Neural progenitor cell (in vitro differentiated cells): Measurements from ENCODE around the gene PKDREJ. TPM values are rescaled to one million over a fixed set of nuclear protein-coding genes. Genes with fewer than 3 reads are reported as not detected.

ENCODE experiments used
- DNase-seq: peaks from one replicate; pipeline ENCODE4 v3.0.0-alpha.2; 2016; ENCODE audit warnings: low spot score
- H2AFZ ChIP-seq: fragments of 200-600 bp; sonication (generic); replicated peaks from 2 replicates; pipeline ENCODE4 v1.6.1; 2016; ENCODE audit warnings: antibody characterized with exemption
- H3F3A ChIP-seq: fragments of 200-600 bp; sonication (generic); 2 replicates; pipeline ENCODE4 v1.6.1; 2016; ENCODE audit warnings: antibody characterized with exemption, low read depth
- H3K27ac ChIP-seq: fragments of 200-600 bp; sonication (generic); 2 replicates; pipeline ENCODE4 v1.5.1; 2016; ENCODE audit warnings: mild to moderate bottlenecking
- H3K27me3 ChIP-seq: fragments of 200-600 bp; sonication (generic); 2 replicates; pipeline ENCODE4 v1.6.1; 2016; ENCODE audit warnings: mild to moderate bottlenecking, moderate library complexity
- H3K36me3 ChIP-seq: fragments of 200-600 bp; sonication (generic); 2 replicates; pipeline ENCODE4 v1.5.1; 2016
- H3K4me1 ChIP-seq: fragments of 200-600 bp; sonication (generic); 2 replicates; pipeline ENCODE4 v1.6.1; 2016; ENCODE audit warnings: mixed run types
- H3K4me2 ChIP-seq: fragments of 200-600 bp; sonication (generic); 2 replicates; pipeline ENCODE4 v1.6.1; 2016
- H3K4me3 ChIP-seq: fragments of 200-600 bp; sonication (generic); 2 replicates; pipeline ENCODE4 v1.5.1; 2016
- H3K79me2 ChIP-seq: fragments of 200-600 bp; sonication (generic); 2 replicates; pipeline ENCODE4 v1.6.1; 2016; ENCODE audit warnings: low read depth
- H3K9ac ChIP-seq: fragments of 200-600 bp; sonication (generic); 2 replicates; pipeline ENCODE4 v1.6.1; 2016
- H3K9me3 ChIP-seq: fragments of 200-600 bp; sonication (generic); 2 replicates; pipeline ENCODE4 v1.5.1; 2016; ENCODE audit warnings: low read depth
- H4K20me1 ChIP-seq: fragments of 200-600 bp; sonication (generic); 2 replicates; pipeline ENCODE4 v1.6.1; 2016; ENCODE audit warnings: low read depth
- H3K27ac Mint-ChIP-seq: 3 replicates; pipeline ENCODE4 v1.8.0; 2021; ENCODE audit warnings: mixed read lengths
- H3K27me3 Mint-ChIP-seq: 2 replicates; pipeline ENCODE4 v1.8.0; 2022; ENCODE audit warnings: low read depth, mild to moderate bottlenecking, inconsistent platforms, moderate library complexity, mixed read lengths; ENCODE audit not compliant: insufficient read depth
- H3K36me3 Mint-ChIP-seq: 3 replicates; pipeline ENCODE4 v1.8.0; 2021; ENCODE audit warnings: mixed read lengths
- H3K4me1 Mint-ChIP-seq: 3 replicates; pipeline ENCODE4 v1.8.0; 2021; ENCODE audit warnings: mixed read lengths
- H3K4me3 Mint-ChIP-seq: 3 replicates; pipeline ENCODE4 v1.8.0; 2021; ENCODE audit warnings: mild to moderate bottlenecking, moderate library complexity, mixed read lengths
- H3K9me3 Mint-ChIP-seq: 3 replicates; pipeline ENCODE4 v1.8.0; 2020; ENCODE audit warnings: mixed read lengths
- CTCF ChIP-seq: fragments of 200-600 bp; sonication (generic); IDR thresholded peaks from 2 replicates; pipeline ENCODE4 v1.5.1; 2017; ENCODE audit warnings: antibody characterized with exemption, mild to moderate bottlenecking
- EZH2 ChIP-seq: fragments of 200-600 bp; sonication (generic); IDR thresholded peaks from 2 replicates; pipeline ENCODE4 v1.6.1; 2017; ENCODE audit warnings: antibody characterized with exemption, mild to moderate bottlenecking, moderate library complexity
- EZH2phosphoT487 ChIP-seq: fragments of 200-600 bp; sonication (generic); IDR thresholded peaks from 2 replicates; pipeline ENCODE4 v1.6.1; 2017; ENCODE audit warnings: antibody characterized with exemption
- total RNA-seq: library from RNA; depleted of rRNA; stranded (reverse); fragments of >200 nt; gene quantifications from 2 replicates; pipeline ENCODE4 v1.2.3, GENCODE V29; 2015; ENCODE audit warnings: low replicate concordance

The PKDREJ gene
- total RNA-seq, 1 donor from 2014 or later, result not detected

- TF ChIP-seq CTCF, result no peak
- TF ChIP-seq EZH2, result no peak
- no peak for TF ChIP-seq EZH2phosphoT487
- Histone ChIP-seq H3K9me3 (no peaks in the 10 kb centered on the region), H3K4me1 (peaks cover 5% of the 10 kb centered on the region), H4K20me1 (no peaks in the 10 kb centered on the region), H3K27ac (no peak overlapping the region), H3F3A (peaks cover 9% of the 10 kb centered on the region), H3K27me3 (no peaks in the 10 kb centered on the region), H3K4me2 (no peak overlapping the region), H2AFZ (no peak overlapping the region), H3K4me3 (no peak overlapping the region), H3K79me2 (peaks cover 2% of the 10 kb centered on the region), H3K36me3 (no peaks in the 10 kb centered on the region), H3K9ac (no peak overlapping the region)
- Mint-ChIP-seq H3K4me1 (peaks cover 21% of the 10 kb centered on the region), H3K27me3 (peaks cover 9% of the 10 kb centered on the region), H3K9me3 (no peaks in the 10 kb centered on the region), H3K36me3 (peaks cover 5% of the 10 kb centered on the region), H3K4me3 (no peak overlapping the region), H3K27ac (no peak overlapping the region)
- DNase-seq, result no peak
Measured at GRCh38 chr22:46292173-46292572, 29.0 kb upstream of the PKDREJ start.

GRCh38 chr22:46290843-46291785 is 28.0 kb upstream of the PKDREJ start:
- no peaks in the 10 kb centered on the region for H3K9me3 ChIP-seq
- Mint-ChIP-seq H3K9me3 (no peaks in the 10 kb centered on the region), H3K27me3 (peaks cover 9% of the 10 kb centered on the region), H3K36me3 (peaks cover 5% of the 10 kb centered on the region), H3K27ac (no peak overlapping the region), H3K4me3 (no peak overlapping the region), H3K4me1 (peaks cover 16% of the 10 kb centered on the region)
- H4K20me1 ChIP-seq, result no peaks in the 10 kb centered on the region
- no peaks in the 10 kb centered on the region for H3K36me3 ChIP-seq
- H3K9ac ChIP-seq, result no peak overlapping the region
- H3K27me3 ChIP-seq, result no peaks in the 10 kb centered on the region
- H2AFZ ChIP-seq, result no peak overlapping the region
- no peak for TF ChIP-seq CTCF
- no peak for TF ChIP-seq EZH2
- no peak for TF ChIP-seq EZH2phosphoT487
- peaks cover 3% of the 10 kb centered on the region for H3K4me1 ChIP-seq
- H3K4me2 ChIP-seq, result no peak overlapping the region
- H3K79me2 ChIP-seq, result no peaks in the 10 kb centered on the region
- DNase-seq, result no peak
- H3K4me3 ChIP-seq, result no peak overlapping the region
- peaks cover 5% of the 10 kb centered on the region for H3F3A ChIP-seq
- H3K27ac ChIP-seq, result no peak overlapping the region

- H3K27ac ChIP-seq, result no peak overlapping the region
- Mint-ChIP-seq H3K4me1 (peaks cover 12% of the 10 kb centered on the region), H3K27ac (no peak overlapping the region), H3K4me3 (no peak overlapping the region), H3K9me3 (no peaks in the 10 kb centered on the region), H3K27me3 (peaks cover 8% of the 10 kb centered on the region), H3K36me3 (peaks cover 8% of the 10 kb centered on the region)
- H3K27me3 ChIP-seq, result no peaks in the 10 kb centered on the region
- no peak overlapping the region for H3K4me3 ChIP-seq
- H3K9ac ChIP-seq, result no peak overlapping the region
- no peaks in the 10 kb centered on the region for H3K79me2 ChIP-seq
- no peak for DNase-seq
- H3K36me3 ChIP-seq, result no peaks in the 10 kb centered on the region
- H2AFZ ChIP-seq, result no peak overlapping the region
- H4K20me1 ChIP-seq, result no peaks in the 10 kb centered on the region
- H3K4me1 ChIP-seq, result no peaks in the 10 kb centered on the region
- no peak overlapping the region for H3K4me2 ChIP-seq
- TF ChIP-seq EZH2phosphoT487 (no peak), EZH2 (no peak), CTCF (no peak)
- H3F3A ChIP-seq, result no peaks in the 10 kb centered on the region
- H3K9me3 ChIP-seq, result no peaks in the 10 kb centered on the region
Measured at GRCh38 chr22:46290121-46290842, 27.1 kb upstream of the PKDREJ start.
